ENCODE data around the gene DUSP6.

DUSP6 gene

GRCh38 chr12:89334548-89335169 lies 17.6 kb downstream of the DUSP6 start:
- no peak for DNase-seq (ENCODE audit: low read depth in 4 of 4, low spot score in 1 of 4)

GRCh38 chr12:89333564-89334252 lies 18.6 kb downstream of the DUSP6 start:
- DNase-seq (ENCODE audit: low read depth in 4 of 4, low spot score in 1 of 4) = no peak

DNA sequence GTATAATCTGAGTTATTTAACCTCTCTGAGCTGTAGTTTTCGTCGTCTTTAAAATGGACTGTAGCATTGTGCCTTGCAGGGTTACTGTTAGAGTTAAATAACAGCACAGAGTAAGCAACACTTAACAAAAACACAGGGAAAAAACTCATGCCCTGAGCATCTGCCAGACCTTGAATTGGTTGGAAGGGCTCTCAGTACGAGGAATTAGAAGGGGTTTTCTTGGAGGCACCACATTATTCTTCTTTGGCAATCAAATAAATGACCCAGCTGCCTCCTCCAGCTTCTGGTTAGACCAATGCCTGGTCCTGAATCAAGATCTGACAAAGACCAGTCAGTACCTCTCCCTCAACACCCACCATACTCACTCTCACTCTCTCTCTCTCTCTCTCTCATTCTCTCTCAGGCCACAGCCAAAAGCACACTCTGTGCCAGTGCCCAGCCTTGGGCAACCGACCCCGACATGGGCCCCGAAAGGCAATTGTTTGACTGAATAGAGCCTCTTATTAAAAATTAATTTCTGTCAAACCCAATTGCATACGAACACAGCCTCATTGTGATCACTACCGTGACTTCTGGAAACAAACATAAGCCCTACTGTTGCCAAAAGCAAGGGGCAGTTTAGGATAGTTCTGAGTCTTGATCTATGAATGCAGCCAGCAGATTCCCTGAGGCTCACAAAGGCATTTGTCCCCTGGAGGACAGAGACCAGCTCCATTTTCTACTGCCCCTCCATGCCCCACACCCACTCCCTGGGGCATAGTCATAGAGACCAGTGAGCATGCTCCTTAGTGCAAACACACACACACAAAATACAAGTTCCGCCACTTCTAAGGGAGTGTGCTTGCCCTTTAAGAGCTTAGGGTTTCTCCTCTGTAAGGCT lies 23.9 kb downstream of the DUSP6 start:
- no peak for DNase-seq (ENCODE audit: low read depth in 4 of 4, low spot score in 1 of 4)

DNA sequence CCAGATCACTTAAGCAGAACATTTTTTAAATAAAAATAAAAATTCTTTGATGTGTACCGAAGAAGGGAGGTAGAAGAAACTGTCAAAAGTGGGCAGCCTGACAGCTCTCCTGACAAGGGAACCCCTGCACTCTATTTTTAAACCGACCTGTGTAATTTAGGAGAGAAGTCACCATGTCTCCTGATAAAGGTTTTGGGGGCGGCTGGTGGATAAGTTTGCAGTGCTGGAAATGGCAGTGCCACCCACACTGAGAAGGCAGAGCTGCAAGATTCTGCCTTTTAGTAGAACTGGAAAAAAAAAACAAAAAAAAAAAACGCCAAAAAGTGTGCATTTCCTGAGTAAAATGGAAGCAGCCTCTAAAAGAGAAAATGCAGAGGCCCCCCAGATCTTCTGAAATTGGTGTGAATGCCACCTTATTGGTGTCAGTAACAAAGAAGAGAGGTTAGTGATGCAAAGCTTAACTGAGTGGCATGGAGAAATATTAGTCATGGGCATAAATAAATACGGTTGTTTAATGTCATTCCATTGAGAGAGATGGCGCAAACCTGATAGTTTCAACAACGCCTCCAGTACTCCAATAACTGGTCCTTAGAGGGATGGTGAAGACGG lies 24.7 kb downstream of the DUSP6 start:
- no peak for DNase-seq (ENCODE audit: low read depth in 4 of 4, low spot score in 1 of 4)

- no peak for DNase-seq (ENCODE audit: low read depth in 4 of 4, low spot score in 1 of 4)
Measured at GRCh38 chr12:89326239-89327040, 25.9 kb downstream of the DUSP6 start.

GRCh38 chr12:89325495-89325894 lies 26.8 kb downstream of the DUSP6 start:
- DNase-seq (ENCODE audit: low read depth in 4 of 4, low spot score in 1 of 4) = no peak

DNA sequence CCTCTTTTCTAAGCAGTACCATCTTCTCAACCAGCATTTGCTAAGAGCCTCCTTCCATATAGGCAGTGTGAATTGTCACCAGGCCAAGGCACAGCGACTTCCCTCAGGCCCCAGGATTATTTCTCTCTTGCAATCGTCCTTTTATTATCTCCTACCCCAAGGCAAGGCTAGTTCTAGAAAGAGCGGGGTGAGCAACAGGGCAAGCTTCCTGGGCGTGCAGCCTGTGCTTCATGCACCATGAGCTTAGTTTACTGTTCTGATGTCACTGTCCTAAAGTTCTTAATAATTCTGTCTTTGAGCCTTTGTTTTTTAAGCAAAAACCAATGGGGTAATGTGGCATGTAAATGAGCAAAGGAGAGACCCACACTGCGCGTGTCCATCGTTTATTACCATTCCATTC lies 27.9 kb downstream of the DUSP6 start:
- no peak for DNase-seq (ENCODE audit: low read depth in 4 of 4, low spot score in 1 of 4)

GRCh38 chr12:89323568-89324218 lies 28.6 kb downstream of the DUSP6 start:
- no peak for DNase-seq (ENCODE audit: low read depth in 4 of 4, low spot score in 1 of 4)

GRCh38 chr12:89320735-89321134 lies 31.6 kb downstream of the DUSP6 start:
- DNase-seq (ENCODE audit: low read depth in 4 of 4, low spot score in 1 of 4) = no peak

GRCh38 chr12:89319606-89320005 lies 32.7 kb downstream of the DUSP6 start:
- no peak for DNase-seq (ENCODE audit: low read depth in 4 of 4, low spot score in 1 of 4)

DNA sequence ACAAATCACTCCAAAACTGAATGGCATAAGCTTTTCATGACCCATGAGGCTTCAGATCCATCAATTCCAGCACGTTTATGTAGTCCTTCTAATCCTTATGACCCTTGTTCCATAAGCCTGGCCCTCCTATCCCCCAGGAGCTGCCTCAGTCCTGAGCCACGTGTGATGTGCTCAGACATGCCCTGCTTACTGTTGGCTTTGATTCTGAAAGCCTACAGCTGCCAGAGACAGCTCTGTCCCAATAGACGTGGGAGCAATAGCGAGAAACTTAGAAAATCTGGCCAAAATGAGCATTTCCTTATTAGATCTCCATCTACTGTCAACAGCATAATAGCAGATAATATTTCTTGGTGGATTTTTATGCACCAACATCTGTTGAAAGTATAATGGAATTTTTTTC lies 33.2 kb downstream of the DUSP6 start:
- DNase-seq (ENCODE audit: low read depth in 4 of 4, low spot score in 1 of 4) = no peak

DNA sequence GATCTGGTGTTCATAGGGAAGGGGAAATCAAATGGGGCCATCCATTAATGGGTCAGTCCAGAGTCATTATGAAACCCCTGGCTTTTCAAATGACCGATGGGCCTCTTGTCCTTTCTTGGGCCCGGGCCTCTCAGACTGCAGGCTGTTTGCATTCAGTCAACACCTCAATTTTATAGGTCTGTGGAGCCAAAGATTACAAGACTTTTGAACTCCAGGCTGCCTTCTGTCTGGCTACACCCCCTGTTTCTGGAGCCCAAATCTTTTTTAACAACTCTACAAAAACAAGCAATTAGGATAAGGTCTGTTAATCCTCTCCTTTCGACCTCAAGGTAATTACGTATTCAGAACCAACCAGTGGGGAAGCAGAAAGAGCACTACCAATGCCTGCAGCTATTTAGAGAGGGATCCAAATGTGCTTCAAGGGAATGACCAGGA lies 35.6 kb downstream of the DUSP6 start:
- DNase-seq (ENCODE audit: low read depth in 4 of 4, low spot score in 1 of 4) = no peak

DNA sequence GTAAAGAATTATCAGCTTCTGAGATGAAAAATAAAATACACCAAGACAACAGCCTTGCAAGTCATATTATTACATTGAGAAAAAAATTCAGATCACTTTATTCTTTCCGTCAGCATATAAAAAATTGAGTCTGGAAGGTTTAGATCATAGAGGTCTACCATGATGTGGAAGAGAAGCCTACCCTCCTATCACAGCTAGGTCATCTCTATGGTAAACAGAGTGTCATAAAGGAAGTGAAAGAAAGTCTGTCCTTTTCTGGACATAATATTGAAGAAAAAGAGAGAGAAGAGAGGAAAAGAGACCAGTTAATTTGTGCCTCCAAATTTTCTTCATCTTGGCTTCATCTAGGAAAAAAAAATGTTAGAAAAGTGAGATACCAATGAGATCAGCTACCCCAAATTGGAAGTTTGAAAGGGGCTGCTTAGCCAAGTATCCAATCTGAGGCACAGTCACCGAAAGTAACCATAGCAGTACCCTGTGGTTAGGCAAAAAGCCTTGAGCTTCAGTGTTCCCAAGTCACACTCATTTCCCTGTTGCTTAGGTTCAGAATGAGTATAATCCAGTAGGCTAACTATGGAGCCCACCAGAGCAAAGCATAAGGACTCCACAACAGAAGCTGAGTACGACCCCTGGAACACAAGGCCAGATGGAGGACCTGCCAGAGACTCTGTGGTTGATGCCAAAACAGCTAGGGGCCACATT lies 38.1 kb downstream of the DUSP6 start:
- no peak for DNase-seq (ENCODE audit: low read depth in 4 of 4, low spot score in 1 of 4)

DNA sequence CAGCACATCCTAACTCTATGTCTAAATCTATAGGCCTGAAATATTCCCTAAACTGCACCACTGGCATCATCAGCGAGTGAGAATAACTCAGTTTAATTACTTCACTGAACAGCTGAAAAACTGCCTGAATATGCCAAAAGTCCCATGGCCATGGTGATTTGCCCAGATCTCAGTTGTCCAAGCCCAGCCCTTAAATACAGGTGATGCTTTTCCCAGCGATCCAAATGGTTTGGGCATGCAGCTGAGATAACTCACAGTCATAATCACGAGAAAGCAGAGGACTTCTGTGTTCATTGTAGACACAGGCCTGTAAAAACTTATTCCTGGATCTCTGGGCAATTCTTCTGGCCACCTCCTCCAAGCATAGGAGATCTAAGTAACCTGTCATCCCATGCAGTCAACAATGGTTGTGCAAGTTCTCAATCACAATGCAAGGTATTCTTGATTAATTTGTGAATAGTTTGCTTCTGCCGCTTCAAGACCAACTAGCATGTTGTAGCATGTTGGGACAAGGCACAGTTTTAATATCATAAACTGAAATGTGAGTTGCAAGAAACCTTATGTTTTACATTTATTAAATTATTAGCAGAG lies 40.5 kb downstream of the DUSP6 start:
- DNase-seq (ENCODE audit: low read depth in 4 of 4, low spot score in 1 of 4) = no peak

GRCh38 chr12:89309815-89310214 lies 42.5 kb downstream of the DUSP6 start:
- DNase-seq (ENCODE audit: low read depth in 4 of 4, low spot score in 1 of 4) = no peak

- no peak for DNase-seq (ENCODE audit: low read depth in 4 of 4, low spot score in 1 of 4)
Measured at GRCh38 chr12:89309440-89309802, 42.9 kb downstream of the DUSP6 start.

DNA sequence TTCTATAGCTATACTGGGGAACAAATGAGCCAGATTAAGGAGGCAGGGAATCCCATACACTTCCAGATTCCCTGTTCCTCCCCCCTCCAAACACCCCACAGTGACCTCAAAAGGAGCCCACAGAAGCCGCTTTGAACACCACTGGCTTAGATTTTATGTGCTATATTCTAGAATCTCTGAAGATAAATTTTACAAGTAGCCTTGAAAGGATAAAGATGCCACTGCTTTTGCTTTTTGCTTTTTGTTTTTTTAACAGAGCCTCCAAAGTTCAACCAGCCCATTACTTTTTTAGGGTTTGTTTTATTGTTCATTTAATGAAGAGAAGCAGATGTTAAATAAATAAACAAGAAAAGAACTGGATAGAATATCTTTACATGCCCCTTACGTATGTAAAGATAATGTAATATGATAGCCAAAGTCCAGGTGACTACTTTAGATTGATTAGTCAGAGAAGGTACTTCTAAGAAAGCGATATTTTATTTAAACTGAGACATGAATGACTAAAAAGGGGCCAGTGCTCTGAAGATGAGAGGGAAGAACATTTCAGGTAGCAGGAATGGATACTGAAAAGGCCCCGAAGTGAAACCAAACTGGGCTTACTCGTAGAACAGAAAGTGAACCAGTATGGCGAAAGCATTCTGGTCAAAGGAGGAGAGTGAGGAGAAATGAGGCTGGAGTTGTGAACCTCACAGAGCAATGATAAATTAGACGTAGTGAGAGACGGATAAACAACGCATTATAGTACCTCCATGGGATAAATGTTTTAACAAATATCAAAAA lies 44.6 kb downstream of the DUSP6 start:
- no peak for DNase-seq (ENCODE audit: low read depth in 4 of 4, low spot score in 1 of 4)

- DNase-seq (ENCODE audit: low read depth in 4 of 4, low spot score in 1 of 4) = no peak
Measured at GRCh38 chr12:89306827-89307473, 45.4 kb downstream of the DUSP6 start.
